IMR-90 (cell line): Measurements from ENCODE around the gene IL1B. TPM values are rescaled to one million over a fixed set of nuclear protein-coding genes. Genes with fewer than 3 reads are reported as not detected.

Experiments
- ATAC-seq: fragments of 200-7000 bp; cut with Tn5 transposase; 2 replicates; pipeline ENCODE4 v1.9.1; 2020; ENCODE audit warnings: low read depth, mild to moderate bottlenecking, moderate library complexity
- BruUV-seq: library from RNA; stranded (reverse); fragments of 400-500 nt; replicated peaks from 2 replicates; lab custom pipeline; 2021; lab: Mats Ljungman, UMichigan
- CTCF ChIA-PET: fragments of 300-600 bp; formaldehyde crosslinking; extraction: SDS; loops from one replicate; lab custom pipeline; 2021; ENCODE audit warnings: antibody characterized with exemption; lab: Yijun Ruan, JAX
- POLR2A ChIA-PET: fragments of 300-600 bp; sonication (Branson Sonifier 250); formaldehyde crosslinking; loops from one replicate; lab custom pipeline; 2022; ENCODE audit warnings: antibody characterized with exemption; ENCODE audit not compliant: unreplicated experiment; lab: Charles Lee
- DNase-seq: peaks from one replicate; pipeline ENCODE4 v3.0.0; 2013
- H2AFZ ChIP-seq: replicated peaks from 2 replicates; pipeline ENCODE3; 2013; ENCODE audit warnings: low read length, mild to moderate bottlenecking; ENCODE audit not compliant: poor library complexity
- H2AK5ac ChIP-seq: 2 replicates; pipeline ENCODE4 v1.6.1; 2013; ENCODE audit warnings: low read depth, low read length, inconsistent platforms
- H2AK9ac ChIP-seq: replicated peaks from 2 replicates; pipeline ENCODE3; 2013; ENCODE audit warnings: mild to moderate bottlenecking, low read depth, low read length, moderate library complexity; ENCODE audit not compliant: poor library complexity
- H2BK120ac ChIP-seq: 2 replicates; pipeline ENCODE4 v1.6.1; 2013; ENCODE audit warnings: low read depth, low read length, inconsistent platforms
- H2BK15ac ChIP-seq: 3 replicates; pipeline ENCODE4 v1.6.1; 2013; ENCODE audit warnings: low read depth, low read length, inconsistent platforms
- H2BK20ac ChIP-seq: 2 replicates; pipeline ENCODE4 v1.6.1; 2013; ENCODE audit warnings: low read depth, mild to moderate bottlenecking, inconsistent platforms, low read length, moderate library complexity
- H2BK5ac ChIP-seq: 2 replicates; pipeline ENCODE4 v1.6.1; 2013; ENCODE audit warnings: mild to moderate bottlenecking, low read depth, low read length, inconsistent platforms; ENCODE audit not compliant: poor library complexity, severe bottlenecking
- H3K14ac ChIP-seq: replicated peaks from 2 replicates; pipeline ENCODE4 v1.6.1; 2013; ENCODE audit warnings: low read depth, low read length, inconsistent platforms
- H3K18ac ChIP-seq: 2 replicates; pipeline ENCODE4 v1.6.1; 2013; ENCODE audit warnings: low read depth, low read length, control low read depth
- H3K23ac ChIP-seq: 2 replicates; pipeline ENCODE4 v1.6.1; 2013; ENCODE audit warnings: low read depth, low read length, inconsistent platforms
- H3K27ac ChIP-seq: 2 replicates; pipeline ENCODE4 v1.5.1; 2013; ENCODE audit warnings: mild to moderate bottlenecking, control low read depth, low read length; ENCODE audit not compliant: insufficient read depth
- H3K27me3 ChIP-seq: 2 replicates; pipeline ENCODE4 v1.6.1; 2013; ENCODE audit warnings: low read length; ENCODE audit not compliant: control insufficient read depth, insufficient read depth
- H3K36me3 ChIP-seq: 2 replicates; pipeline ENCODE4 v1.6.1; 2013; ENCODE audit warnings: low read length, mixed read lengths; ENCODE audit not compliant: control insufficient read depth, insufficient read depth
- H3K4ac ChIP-seq: 2 replicates; pipeline ENCODE4 v1.6.1; 2013; ENCODE audit warnings: low read depth, low read length, inconsistent platforms
- H3K4me1 ChIP-seq: 2 replicates; pipeline ENCODE4 v1.6.1; 2013; ENCODE audit warnings: low read length, mixed read lengths; ENCODE audit not compliant: control insufficient read depth, insufficient read depth
- H3K4me2 ChIP-seq: 2 replicates; pipeline ENCODE4 v1.6.1; 2013; ENCODE audit warnings: low read depth, mild to moderate bottlenecking, control low read depth, low read length, moderate library complexity
- H3K4me3 ChIP-seq: 2 replicates; pipeline ENCODE4 v1.5.1; 2013; ENCODE audit warnings: low read depth, mild to moderate bottlenecking, control low read depth, low read length, moderate library complexity; ENCODE audit not compliant: insufficient read depth
- H3K56ac ChIP-seq: 2 replicates; pipeline ENCODE4 v1.6.1; 2013; ENCODE audit warnings: low read length, inconsistent platforms; ENCODE audit not compliant: insufficient read depth; ENCODE audit errors: extremely low read depth
- H3K79me1 ChIP-seq, 2 experiments: 2 replicates each; pipeline ENCODE4 v1.6.1; 2013; ENCODE audit warnings: low read length in 2 of 2, inconsistent platforms in 1 of 2, low read depth in 1 of 2
- H3K9ac ChIP-seq: 2 replicates; pipeline ENCODE4 v1.6.1; 2013; ENCODE audit warnings: low read depth, low read length, control low read depth
- H3K9me1 ChIP-seq: 2 replicates; pipeline ENCODE4 v1.6.1; 2013; ENCODE audit warnings: low read length, inconsistent platforms; ENCODE audit not compliant: insufficient read depth
- H3K9me3 ChIP-seq: 2 replicates; pipeline ENCODE4 v1.6.1; 2013; ENCODE audit warnings: low read length; ENCODE audit not compliant: control insufficient read depth, insufficient read depth
- H4K20me1 ChIP-seq: 2 replicates; pipeline ENCODE4 v1.6.1; 2013; ENCODE audit warnings: low read length, inconsistent platforms; ENCODE audit not compliant: insufficient read depth
- H4K5ac ChIP-seq: 2 replicates; pipeline ENCODE4 v1.6.1; 2013; ENCODE audit warnings: mild to moderate bottlenecking, low read depth, low read length, control low read depth
- H4K8ac ChIP-seq, 2 experiments: 2 replicates each; pipeline ENCODE4 v1.6.1; 2013; ENCODE audit warnings: low read depth in 2 of 2, low read length in 2 of 2, control low read depth in 1 of 2, inconsistent platforms in 1 of 2
- H4K91ac ChIP-seq: 2 replicates; pipeline ENCODE4 v1.6.1; 2013; ENCODE audit warnings: low read depth, low read length, inconsistent platforms; ENCODE audit not compliant: insufficient read depth
- BHLHE40 ChIP-seq: fragments of 150-350 bp; IDR thresholded peaks from 2 replicates; pipeline ENCODE4 v1.6.1; 2016; ENCODE audit warnings: mild to moderate bottlenecking, low read depth, low read length
- CEBPB ChIP-seq: IDR thresholded peaks from 2 replicates; pipeline ENCODE4 v1.6.1; 2012; ENCODE audit warnings: low read depth, low read length, improper control_type of control experiment
- CHD1 ChIP-seq: IDR thresholded peaks from 2 replicates; pipeline ENCODE4 v1.6.1; 2012; ENCODE audit warnings: low read depth, low read length, improper control_type of control experiment
- CTCF ChIP-seq: conservative IDR thresholded peaks from 2 replicates; pipeline ENCODE4 v1.5.1; 2012; ENCODE audit warnings: mild to moderate bottlenecking, low read depth, low read length, improper control_type of control experiment
- ELK1 ChIP-seq: fragments of 150-350 bp; IDR thresholded peaks from 2 replicates; pipeline ENCODE4 v1.6.1; 2016; ENCODE audit warnings: low read depth, mild to moderate bottlenecking, low read length, moderate library complexity, borderline replicate concordance
- FOS ChIP-seq: fragments of 150-350 bp; IDR thresholded peaks from 2 replicates; pipeline ENCODE4 v1.6.1; 2016; ENCODE audit warnings: low read depth, low read length
- MAFK ChIP-seq: IDR thresholded peaks from 2 replicates; pipeline ENCODE4 v1.6.1; 2012; ENCODE audit warnings: low read depth, low read length, improper control_type of control experiment
- MAZ ChIP-seq: IDR thresholded peaks from 2 replicates; pipeline ENCODE4 v1.6.1; 2012; ENCODE audit warnings: low read depth, mild to moderate bottlenecking, low read length, improper control_type of control experiment, moderate library complexity, borderline replicate concordance
- MXI1 ChIP-seq: IDR thresholded peaks from 2 replicates; pipeline ENCODE4 v1.6.1; 2012; ENCODE audit warnings: low read depth, mild to moderate bottlenecking, low read length, moderate library complexity, borderline replicate concordance
- POLR2A ChIP-seq: IDR thresholded peaks from 2 replicates; pipeline ENCODE4 v1.6.1; 2012; ENCODE audit warnings: mild to moderate bottlenecking, low read depth, low read length
- RAD21 ChIP-seq: IDR thresholded peaks from 2 replicates; pipeline ENCODE4 v1.6.1; 2012; ENCODE audit warnings: low read length, improper control_type of control experiment
- RCOR1 ChIP-seq: IDR thresholded peaks from 2 replicates; pipeline ENCODE4 v1.6.1; 2012; ENCODE audit warnings: mild to moderate bottlenecking, low read length, improper control_type of control experiment; ENCODE audit not compliant: insufficient replicate concordance
- RFX5 ChIP-seq: IDR thresholded peaks from 2 replicates; pipeline ENCODE4 v1.8.0; 2012; ENCODE audit warnings: low read depth, mild to moderate bottlenecking, low read length, moderate library complexity
- SMC3 ChIP-seq: fragments of 150-350 bp; IDR thresholded peaks from 2 replicates; pipeline ENCODE4 v1.6.1; 2016; ENCODE audit warnings: low read depth, mild to moderate bottlenecking, antibody characterized with exemption, low read length, moderate library complexity
- USF2 ChIP-seq: fragments of 150-350 bp; IDR thresholded peaks from 2 replicates; pipeline ENCODE4 v1.6.1; 2017; ENCODE audit warnings: mild to moderate bottlenecking, antibody characterized with exemption, low read length, low read depth
- dilution Hi-C: fragments of 300-500 bp; cut with HindIII; formaldehyde crosslinking; loops from one replicate; pipeline ENCODE4 v1.14.3; 2018; ENCODE audit warnings: low sequenced_read_pairs; ENCODE audit not compliant: unreplicated experiment
- in situ Hi-C: fragments of 300-500 bp; cut with MboI; formaldehyde crosslinking; loops from 3 replicates; pipeline ENCODE4 v1.14.3; 2019; ENCODE audit warnings: low sequenced_read_pairs, inconsistent platforms, mixed read lengths
- intact Hi-C: fragments of 100-400 bp; cut with micrococcal nuclease; formaldehyde crosslinking; loops from 2 replicates; pipeline ENCODE4 v1.10.0; 2022
- polyA plus RNA-seq, 3 experiments: library from polyadenylated mRNA; depleted of rRNA; stranded (reverse); fragments of >200 nt; gene quantifications; 2 replicates each; pipeline ENCODE4 v1.2.3, GENCODE V29; 2012; ENCODE audit warnings: low replicate concordance in 1 of 3
- total RNA-seq: library from RNA; depleted of rRNA; stranded (reverse); fragments of >200 nt; gene quantifications from 2 replicates; pipeline ENCODE4 v1.2.3, GENCODE V29; 2012

IL1B gene
- total and polyA plus RNA-seq, 2 of the 4 experiments (the other 2 are of a cell fraction) = 3.0 to 4.4 TPM

- ATAC-seq (no peak), DNase-seq (no peak)
- Histone ChIP-seq H3K4me3 (no peak overlapping the region), H3K27ac (no peak overlapping the region), H3K14ac (no peak overlapping the region), H3K9ac (no peak overlapping the region), H3K9me1 (no peaks in the 10 kb centered on the region; the same call in none of the 2 replicates), H3K4me1 (peaks cover 7% of the 10 kb centered on the region), H4K8ac (0 out of 4 replicates have a peak overlapping the region, but pooled peaks of 1 of the 2 experiments have one; percentile 29), H3K36me3 (no peaks in the 10 kb centered on the region), H2AK5ac (no peak overlapping the region), H2BK15ac (no peak overlapping the region), H3K18ac (no peak overlapping the region), H3K4ac (no peak overlapping the region), H2BK20ac (no peak overlapping the region), H4K91ac (no peak overlapping the region), H4K20me1 (no peaks in the 10 kb centered on the region), H2AFZ (no peak overlapping the region), H3K27me3 (no peaks in the 10 kb centered on the region), H2BK5ac (peak overlapping the region; percentile 38), H3K23ac (no peak overlapping the region), H2AK9ac (no peak overlapping the region), H4K5ac (no peak overlapping the region; the same call in 1 of the 2 replicates), H2BK120ac (no peak overlapping the region), H3K79me1 (no peaks in the 10 kb centered on the region), H3K9me3 (0 out of 2 replicates have a peak, but pooled peaks cover 1% of the 10 kb centered on the region), H3K56ac (no peak overlapping the region), H3K4me2 (no peak overlapping the region)
- BruUV-seq = no TSS peak
- intact Hi-C loops = no loop called here
- ChIA-PET POLR2A (no interaction called here), CTCF (no interaction called here)
- TF ChIP-seq CHD1 = no peak
- no peak for TF ChIP-seq MAZ
- no peak for TF ChIP-seq SMC3
- TF ChIP-seq BHLHE40 = no peak
- no peak for TF ChIP-seq FOS
- no peak for TF ChIP-seq MAFK
- TF ChIP-seq CEBPB = no peak
- no peak for TF ChIP-seq RCOR1
- no peak for TF ChIP-seq ELK1
- no peak for TF ChIP-seq POLR2A
- no peak for TF ChIP-seq RAD21
- TF ChIP-seq MXI1 = no peak
- no peak for TF ChIP-seq RFX5
- no peak for TF ChIP-seq USF2
- TF ChIP-seq CTCF = no peak
- in situ Hi-C loops = no loop called here
- dilution Hi-C loops = no loop called here
These were observed 11.9 kb downstream of the IL1B start for GRCh38 chr2:112824694-112825085.
